ENCODE measurements around the gene NFIB.

Gene NFIB

DNA sequence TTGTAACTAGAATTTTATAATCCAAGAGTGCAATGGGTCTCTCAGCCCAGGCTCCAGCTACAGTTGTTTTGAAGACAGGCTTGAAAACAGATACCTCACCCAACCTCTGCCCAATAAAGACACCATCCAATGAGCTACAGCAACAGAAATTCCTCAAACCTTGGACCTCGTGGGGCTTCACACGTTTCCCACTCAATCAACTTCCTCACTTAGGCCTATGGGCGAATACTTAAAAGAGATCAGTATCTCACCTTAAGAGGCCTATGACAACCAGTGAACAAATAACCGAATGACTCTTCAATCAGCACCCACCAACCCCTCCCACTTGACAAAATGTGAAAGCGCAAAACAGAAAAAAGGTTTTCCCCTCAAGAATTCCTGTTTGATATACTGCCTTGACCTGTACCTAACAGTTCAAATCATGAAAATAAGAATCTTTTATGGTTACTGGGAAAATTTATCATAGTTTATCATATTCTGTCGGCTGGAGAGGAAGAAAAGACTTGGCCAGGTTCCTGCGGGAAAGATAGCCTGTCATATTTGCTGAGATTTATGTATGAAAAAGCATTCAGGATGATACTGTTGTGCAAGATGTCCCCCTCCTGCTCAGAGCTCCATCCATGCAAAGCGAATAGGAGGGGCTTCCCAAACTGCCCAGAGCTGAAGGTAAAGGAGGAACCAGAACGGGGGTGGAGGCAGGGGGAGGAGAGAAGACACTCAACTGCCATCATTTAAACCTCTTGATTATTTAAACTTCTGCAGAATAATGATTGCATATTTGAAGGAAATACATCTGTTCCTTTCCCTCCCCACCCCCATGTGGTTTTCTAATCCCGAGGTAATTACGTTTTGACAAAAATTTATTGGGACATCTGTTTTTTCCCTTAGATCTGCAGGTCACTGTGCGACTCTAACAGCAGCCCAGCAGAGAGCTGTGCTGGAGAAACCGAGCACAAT lies 256.3 kb downstream of the NFIB start:
- Histone ChIP-seq H3K79me1 (ENCODE audit: low read length) (no peaks in the 10 kb centered on the region), H3K4me1 (ENCODE audit: control insufficient read depth, low read depth, low read length) (peaks cover 3% of the 10 kb centered on the region), H2BK120ac (ENCODE audit: low read depth, low read length) (no peak overlapping the region), H2BK5ac (ENCODE audit: low read length) (no peak overlapping the region), H3K18ac (ENCODE audit: low read length) (no peak overlapping the region), H3K36me3 (ENCODE audit: control insufficient read depth, insufficient read depth, low read length) (no peaks in the 10 kb centered on the region), H3K23ac (ENCODE audit: low read length) (no peak overlapping the region), H4K8ac (ENCODE audit: low read depth, low read length) (no peak overlapping the region), H3K56ac (ENCODE audit: low read length) (no peak overlapping the region), H2BK15ac (replicated peaks; ENCODE audit: low read depth) (no peak overlapping the region), H3K4me2 (ENCODE audit: low read length) (no peak overlapping the region), H3K27me3 (ENCODE audit: insufficient read depth, low read length, poor library complexity) (no peaks in the 10 kb centered on the region), H4K5ac (ENCODE audit: low read length) (no peak overlapping the region), H3K27ac (ENCODE audit: low read depth, low read length) (no peak overlapping the region), H2AK5ac (ENCODE audit: low read length) (no peak overlapping the region), H3K9ac (ENCODE audit: low read length) (no peak overlapping the region), H3K79me2 (ENCODE audit: control insufficient read depth, insufficient read depth, low read length) (no peaks in the 10 kb centered on the region), H3K4ac (ENCODE audit: low read depth, low read length) (no peak overlapping the region), H3K4me3 (ENCODE audit: low read length) (no peak overlapping the region)
- peak; percentile 64 for DNase-seq
- WGBS (ENCODE audit: extremely low coverage, insufficient coverage, low lambda C conversion rate), result no CpG with 5 or more reads among the region's 13 CpGs

DNA sequence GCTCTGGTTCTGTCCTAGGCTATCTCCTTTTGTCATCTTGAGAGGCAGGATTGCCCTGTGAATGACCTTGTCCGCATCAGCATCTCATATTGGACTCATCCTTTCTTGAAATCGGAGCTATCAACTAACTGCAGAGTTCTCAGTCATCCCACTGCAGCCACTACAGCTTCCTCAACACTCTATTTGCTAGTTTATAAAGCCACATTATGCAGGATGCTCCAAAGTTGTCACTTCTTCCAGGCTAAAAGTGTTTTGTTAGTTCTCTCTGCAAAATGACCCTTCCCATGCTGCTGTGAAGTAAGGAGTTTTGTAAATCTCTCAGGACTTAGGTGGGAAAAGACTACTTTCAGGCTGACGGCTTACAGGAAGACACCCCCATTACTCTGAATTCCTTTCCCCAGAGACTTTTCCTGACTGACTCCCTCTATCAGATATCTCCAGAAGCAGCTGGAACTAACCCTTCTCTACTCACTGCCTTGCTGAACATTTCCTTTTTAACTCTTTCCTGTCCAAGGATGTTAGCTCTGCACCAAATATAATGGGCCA lies 257.6 kb downstream of the NFIB start:
- Histone ChIP-seq H3K18ac (ENCODE audit: low read length) (no peak overlapping the region), H2BK5ac (ENCODE audit: low read length) (no peak overlapping the region), H2AK5ac (ENCODE audit: low read length) (no peak overlapping the region), H3K23ac (ENCODE audit: low read length) (no peak overlapping the region), H3K4ac (ENCODE audit: low read depth, low read length) (no peak overlapping the region), H3K27me3 (ENCODE audit: insufficient read depth, low read length, poor library complexity) (no peaks in the 10 kb centered on the region), H4K8ac (ENCODE audit: low read depth, low read length) (no peak overlapping the region), H3K79me1 (ENCODE audit: low read length) (no peaks in the 10 kb centered on the region), H3K9ac (ENCODE audit: low read length) (no peak overlapping the region), H3K4me3 (ENCODE audit: low read length) (no peak overlapping the region), H2BK15ac (replicated peaks; ENCODE audit: low read depth) (no peak overlapping the region), H3K79me2 (ENCODE audit: control insufficient read depth, insufficient read depth, low read length) (no peaks in the 10 kb centered on the region), H2BK120ac (ENCODE audit: low read depth, low read length) (no peak overlapping the region), H3K4me1 (ENCODE audit: control insufficient read depth, low read depth, low read length) (peaks cover 3% of the 10 kb centered on the region), H3K27ac (ENCODE audit: low read depth, low read length) (no peak overlapping the region), H3K36me3 (ENCODE audit: control insufficient read depth, insufficient read depth, low read length) (no peaks in the 10 kb centered on the region), H3K56ac (ENCODE audit: low read length) (peak overlapping the region; percentile 29), H4K5ac (ENCODE audit: low read length) (no peak overlapping the region), H3K4me2 (ENCODE audit: low read length) (no peak overlapping the region)
- no CpG with 5 or more reads among the region's 3 CpGs for WGBS (ENCODE audit: extremely low coverage, insufficient coverage, low lambda C conversion rate)
- DNase-seq, result peak; percentile 80

DNA sequence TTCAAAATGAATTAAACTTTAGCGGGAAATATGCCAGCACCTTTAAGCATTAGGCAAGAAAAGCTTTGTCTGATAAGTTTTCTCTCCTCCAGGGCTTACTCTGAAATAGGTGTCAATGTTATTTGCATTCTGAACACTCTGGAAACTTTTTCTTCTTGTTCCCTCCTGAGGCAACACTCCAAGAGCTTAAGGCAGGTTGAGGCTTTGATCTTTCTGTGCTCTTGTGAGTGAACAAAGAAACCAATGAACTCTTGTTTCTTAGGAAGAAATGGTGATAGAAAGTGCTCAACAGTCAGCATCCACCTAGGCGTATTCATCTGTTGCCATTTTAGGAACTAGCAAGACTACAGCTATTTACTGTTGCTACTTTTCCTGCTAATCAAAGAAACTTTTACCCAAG lies 259.8 kb downstream of the NFIB start:
- H3K23ac ChIP-seq (ENCODE audit: low read length), result no peak overlapping the region
- H3K79me2 ChIP-seq (ENCODE audit: control insufficient read depth, insufficient read depth, low read length), result no peaks in the 10 kb centered on the region
- no peak overlapping the region for H2AK5ac ChIP-seq (ENCODE audit: low read length)
- H2BK15ac ChIP-seq (replicated peaks; ENCODE audit: low read depth), result no peak overlapping the region
- no peak overlapping the region for H3K9ac ChIP-seq (ENCODE audit: low read length)
- H3K27me3 ChIP-seq (ENCODE audit: insufficient read depth, low read length, poor library complexity), result no peaks in the 10 kb centered on the region
- no peak overlapping the region for H3K4ac ChIP-seq (ENCODE audit: low read depth, low read length)
- no peak overlapping the region for H3K56ac ChIP-seq (ENCODE audit: low read length)
- H2BK120ac ChIP-seq (ENCODE audit: low read depth, low read length), result no peak overlapping the region
- no peaks in the 10 kb centered on the region for H3K79me1 ChIP-seq (ENCODE audit: low read length)
- no peak overlapping the region for H3K27ac ChIP-seq (ENCODE audit: low read depth, low read length)
- no peak overlapping the region for H4K5ac ChIP-seq (ENCODE audit: low read length)
- no peak for DNase-seq
- H3K18ac ChIP-seq (ENCODE audit: low read length), result no peak overlapping the region
- no CpG with 5 or more reads among the region's 2 CpGs for WGBS (ENCODE audit: extremely low coverage, insufficient coverage, low lambda C conversion rate)
- no peak overlapping the region for H4K8ac ChIP-seq (ENCODE audit: low read depth, low read length)
- H3K36me3 ChIP-seq (ENCODE audit: control insufficient read depth, insufficient read depth, low read length), result no peaks in the 10 kb centered on the region
- H2BK5ac ChIP-seq (ENCODE audit: low read length), result no peak overlapping the region
- peaks cover 3% of the 10 kb centered on the region for H3K4me1 ChIP-seq (ENCODE audit: control insufficient read depth, low read depth, low read length)
- no peak overlapping the region for H3K4me3 ChIP-seq (ENCODE audit: low read length)
- H3K4me2 ChIP-seq (ENCODE audit: low read length), result no peak overlapping the region

DNA sequence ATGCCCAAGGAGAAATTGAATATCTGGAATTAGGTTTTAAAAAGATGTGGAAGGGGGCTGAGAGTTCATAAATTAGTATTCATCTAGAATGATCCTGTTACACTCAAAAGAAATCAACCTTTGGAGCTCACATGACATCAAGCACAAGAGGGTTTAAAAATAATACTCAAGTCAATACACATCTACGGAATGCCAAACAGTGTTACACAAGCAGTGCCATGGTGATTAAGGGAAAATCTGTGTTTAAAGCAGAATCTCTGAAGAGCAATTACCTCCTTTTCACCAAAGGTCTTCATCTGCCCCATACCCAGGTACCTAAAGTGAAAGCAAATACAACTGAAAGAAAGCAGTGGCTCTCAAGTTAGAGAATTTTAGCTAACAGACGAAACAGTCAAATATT lies 261.6 kb downstream of the NFIB start:
- Histone ChIP-seq H2BK120ac (ENCODE audit: low read depth, low read length) (no peak overlapping the region), H3K4me2 (ENCODE audit: low read length) (no peak overlapping the region), H3K23ac (ENCODE audit: low read length) (no peak overlapping the region), H3K56ac (ENCODE audit: low read length) (no peak overlapping the region), H2BK5ac (ENCODE audit: low read length) (no peak overlapping the region), H3K9ac (ENCODE audit: low read length) (no peak overlapping the region), H2BK15ac (replicated peaks; ENCODE audit: low read depth) (no peak overlapping the region), H4K8ac (ENCODE audit: low read depth, low read length) (no peak overlapping the region), H3K79me1 (ENCODE audit: low read length) (no peaks in the 10 kb centered on the region), H3K18ac (ENCODE audit: low read length) (no peak overlapping the region), H3K27me3 (ENCODE audit: insufficient read depth, low read length, poor library complexity) (no peaks in the 10 kb centered on the region), H3K4ac (ENCODE audit: low read depth, low read length) (no peak overlapping the region), H3K4me1 (ENCODE audit: control insufficient read depth, low read depth, low read length) (peaks cover 3% of the 10 kb centered on the region), H3K79me2 (ENCODE audit: control insufficient read depth, insufficient read depth, low read length) (no peaks in the 10 kb centered on the region), H2AK5ac (ENCODE audit: low read length) (no peak overlapping the region), H3K4me3 (ENCODE audit: low read length) (no peak overlapping the region), H3K36me3 (ENCODE audit: control insufficient read depth, insufficient read depth, low read length) (no peaks in the 10 kb centered on the region), H4K5ac (ENCODE audit: low read length) (no peak overlapping the region), H3K27ac (ENCODE audit: low read depth, low read length) (no peak overlapping the region)
- no peak for DNase-seq
- no CpG with 5 or more reads among the region's 2 CpGs for WGBS (ENCODE audit: extremely low coverage, insufficient coverage, low lambda C conversion rate)

DNA sequence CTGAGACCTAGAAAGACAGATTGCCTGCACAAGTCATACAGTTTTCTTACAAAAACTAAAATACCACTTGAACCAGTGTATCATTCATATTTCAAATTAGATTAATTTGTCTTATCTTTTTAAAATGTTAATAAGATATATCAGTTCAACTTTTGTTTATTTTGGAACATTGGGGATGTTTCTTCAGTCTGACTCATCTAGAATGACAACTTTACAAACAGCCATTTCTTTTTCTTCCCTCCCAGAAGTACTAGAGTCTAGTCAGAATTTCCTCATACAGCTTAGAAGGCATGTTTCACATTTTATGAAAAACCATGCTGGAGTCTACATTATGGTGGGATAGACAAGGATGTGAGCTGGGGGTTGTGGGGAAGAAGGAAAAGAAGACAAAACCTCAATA lies 262.5 kb downstream of the NFIB start:
- Histone ChIP-seq H4K5ac (ENCODE audit: low read length) (no peak overlapping the region), H3K4me1 (ENCODE audit: control insufficient read depth, low read depth, low read length) (peaks cover 3% of the 10 kb centered on the region), H3K18ac (ENCODE audit: low read length) (no peak overlapping the region), H2AK5ac (ENCODE audit: low read length) (no peak overlapping the region), H3K4ac (ENCODE audit: low read depth, low read length) (no peak overlapping the region), H4K8ac (ENCODE audit: low read depth, low read length) (no peak overlapping the region), H3K4me2 (ENCODE audit: low read length) (no peak overlapping the region), H3K56ac (ENCODE audit: low read length) (no peak overlapping the region), H3K23ac (ENCODE audit: low read length) (no peak overlapping the region), H3K4me3 (ENCODE audit: low read length) (no peak overlapping the region), H3K79me2 (ENCODE audit: control insufficient read depth, insufficient read depth, low read length) (no peaks in the 10 kb centered on the region), H3K36me3 (ENCODE audit: control insufficient read depth, insufficient read depth, low read length) (no peaks in the 10 kb centered on the region), H3K27me3 (ENCODE audit: insufficient read depth, low read length, poor library complexity) (no peaks in the 10 kb centered on the region), H3K79me1 (ENCODE audit: low read length) (no peaks in the 10 kb centered on the region), H2BK15ac (replicated peaks; ENCODE audit: low read depth) (no peak overlapping the region), H2BK5ac (ENCODE audit: low read length) (no peak overlapping the region), H2BK120ac (ENCODE audit: low read depth, low read length) (no peak overlapping the region), H3K27ac (ENCODE audit: low read depth, low read length) (no peak overlapping the region), H3K9ac (ENCODE audit: low read length) (no peak overlapping the region)
- DNase-seq, result no peak

Data from mesendoderm (in vitro differentiated cells).